ENCODE measurements around the gene ISCA1.
A peak's percentile ranks its signal among the peaks of the same experiment; 100 is the strongest.
"Not testable (repeated sequence)": the region's sequence is repeated elsewhere in the genome, so short reads cannot be mapped to it uniquely, and the experiment has no call there.

Gene ISCA1

DNA sequence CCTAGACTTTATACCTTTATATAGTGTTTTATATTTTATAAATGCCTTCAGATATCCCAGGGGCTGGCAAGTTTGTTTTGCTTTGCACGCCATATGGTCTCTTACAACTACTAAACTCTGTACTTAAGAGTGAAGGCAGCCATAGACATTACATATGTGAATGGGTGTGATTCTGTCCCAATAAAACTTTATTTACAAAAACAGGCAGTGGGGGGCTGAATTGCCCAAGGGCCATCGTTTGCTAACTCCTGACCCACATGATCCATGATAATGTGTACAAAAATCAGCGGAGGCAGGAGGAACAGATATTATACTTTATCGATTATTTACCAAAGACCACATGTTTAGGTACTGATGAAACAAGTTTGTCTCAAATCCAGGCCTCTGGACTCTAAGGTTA is 35.8 kb upstream of the ISCA1 start:
- no peak for DNase-seq (ENCODE audit: low spot score)
- Histone ChIP-seq H3K27ac (ENCODE audit: poor library complexity, severe bottlenecking) (no peak overlapping the region), H3K9me3 (ENCODE audit: severe bottlenecking) (no peaks in the 10 kb centered on the region), H3K27me3 (ENCODE audit: insufficient read depth, poor library complexity, severe bottlenecking) (no peaks in the 10 kb centered on the region), H3K4me1 (ENCODE audit: insufficient read depth, poor library complexity, severe bottlenecking) (no peaks in the 10 kb centered on the region), H3K4me3 (ENCODE audit: severe bottlenecking) (no peak overlapping the region), H3K36me3 (ENCODE audit: low read depth) (peaks cover 93% of the 10 kb centered on the region)
- ATAC-seq (ENCODE audit: low read depth): no peak
- no peak for TF ChIP-seq CTCF (IDR thresholded peaks at IDR 0.05; ENCODE audit: poor library complexity, severe bottlenecking)

- Histone ChIP-seq H3K27me3 (ENCODE audit: insufficient read depth, poor library complexity, severe bottlenecking) (no peaks in the 10 kb centered on the region), H3K36me3 (ENCODE audit: low read depth) (peaks cover 80% of the 10 kb centered on the region)
- no peak for ATAC-seq (ENCODE audit: low read depth)
Measured at GRCh38 chr9:86315078-86315477, 32.7 kb upstream of the ISCA1 start.

DNA sequence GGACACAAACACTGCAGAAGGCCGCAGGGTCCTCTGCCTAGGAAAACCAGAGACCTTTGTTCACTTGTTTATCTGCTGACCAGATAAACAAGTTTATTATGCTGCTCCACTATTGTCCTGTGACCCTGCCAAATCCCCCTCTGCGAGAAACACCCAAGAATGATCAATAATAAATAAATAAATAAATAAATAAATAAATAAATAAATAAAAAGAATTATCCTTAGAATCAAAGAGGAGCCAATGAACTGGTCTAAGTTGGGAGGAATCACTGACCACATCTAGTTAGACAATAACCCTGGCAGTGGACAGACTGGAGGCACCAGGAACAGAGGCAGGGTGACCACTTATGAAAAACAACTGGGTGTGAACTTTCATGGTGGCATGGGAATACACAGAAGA is 30.6 kb upstream of the ISCA1 start:
- not testable (repeated sequence) for ATAC-seq (ENCODE audit: low read depth); H3K27ac ChIP-seq (ENCODE audit: poor library complexity, severe bottlenecking); H3K4me3 ChIP-seq (ENCODE audit: severe bottlenecking); H3K27me3 ChIP-seq (ENCODE audit: insufficient read depth, poor library complexity, severe bottlenecking); H3K4me1 ChIP-seq (ENCODE audit: insufficient read depth, poor library complexity, severe bottlenecking); H3K9me3 ChIP-seq (ENCODE audit: severe bottlenecking); DNase-seq (ENCODE audit: low spot score)
- peaks cover 82% of the 10 kb centered on the region for H3K36me3 ChIP-seq (ENCODE audit: low read depth)

More at GRCh38 chr9:86315078-86315477, 32.7 kb upstream of the ISCA1 start:
- Histone ChIP-seq H3K27ac (ENCODE audit: poor library complexity, severe bottlenecking) (no peak overlapping the region), H3K4me3 (ENCODE audit: severe bottlenecking) (no peak overlapping the region), H3K4me1 (ENCODE audit: insufficient read depth, poor library complexity, severe bottlenecking) (no peaks in the 10 kb centered on the region), H3K9me3 (ENCODE audit: severe bottlenecking) (no peaks in the 10 kb centered on the region)
- TF ChIP-seq CTCF (IDR thresholded peaks at IDR 0.05; ENCODE audit: poor library complexity, severe bottlenecking): no peak
- DNase-seq (ENCODE audit: low spot score): no peak

- peaks cover 87% of the 10 kb centered on the region for H3K36me3 ChIP-seq (ENCODE audit: low read depth)
- no peaks in the 10 kb centered on the region for H3K9me3 ChIP-seq (ENCODE audit: severe bottlenecking)
- H3K4me1 ChIP-seq (ENCODE audit: insufficient read depth, poor library complexity, severe bottlenecking): peaks cover 5% of the 10 kb centered on the region
- TF ChIP-seq CTCF (IDR thresholded peaks at IDR 0.05; ENCODE audit: poor library complexity, severe bottlenecking): no peak
- no peak overlapping the region for H3K27ac ChIP-seq (ENCODE audit: poor library complexity, severe bottlenecking)
- DNase-seq (ENCODE audit: low spot score): no peak
- H3K27me3 ChIP-seq (ENCODE audit: insufficient read depth, poor library complexity, severe bottlenecking): no peaks in the 10 kb centered on the region
- no peak overlapping the region for H3K4me3 ChIP-seq (ENCODE audit: severe bottlenecking)
- ATAC-seq (ENCODE audit: low read depth): no peak
Measured at GRCh38 chr9:86308687-86309086, 26.3 kb upstream of the ISCA1 start.

- H3K4me1 ChIP-seq (ENCODE audit: insufficient read depth, poor library complexity, severe bottlenecking): peaks cover 12% of the 10 kb centered on the region
- no peak for ATAC-seq (ENCODE audit: low read depth)
- peaks cover 100% of the 10 kb centered on the region for H3K36me3 ChIP-seq (ENCODE audit: low read depth)
- H3K27me3 ChIP-seq (ENCODE audit: insufficient read depth, poor library complexity, severe bottlenecking): no peaks in the 10 kb centered on the region
- H3K9me3 ChIP-seq (ENCODE audit: severe bottlenecking): no peaks in the 10 kb centered on the region
- DNase-seq (ENCODE audit: low spot score): no peak
- TF ChIP-seq CTCF (IDR thresholded peaks at IDR 0.05; ENCODE audit: poor library complexity, severe bottlenecking): no peak
- peak overlapping the region; percentile 1 for H3K27ac ChIP-seq (ENCODE audit: poor library complexity, severe bottlenecking)
- H3K4me3 ChIP-seq (ENCODE audit: severe bottlenecking): no peak overlapping the region
Measured at GRCh38 chr9:86304236-86304730, 21.9 kb upstream of the ISCA1 start.

Data from RWPE2 (cell line).